MG63 (cell line): Measurements from ENCODE around the gene ATF7. TPM values are rescaled to one million over a fixed set of nuclear protein-coding genes. Genes with fewer than 3 reads are reported as not detected.
"Not testable (repeated sequence)": the region's sequence is repeated elsewhere in the genome, so short reads cannot be mapped to it uniquely, and the experiment has no call there.

Experiments
- DNase-seq: peaks from one replicate; pipeline ENCODE4 v3.0.0-alpha.2; 2020
- H3K27me3 ChIP-seq: fragments of 250-450 bp; sonication (Bioruptor Pico); 2 replicates; pipeline ENCODE4 v1.5.1; 2020; ENCODE audit warnings: mild to moderate bottlenecking, moderate library complexity
- H3K36me3 ChIP-seq: fragments of 250-450 bp; sonication (Bioruptor Pico); 2 replicates; pipeline ENCODE4 v1.5.1; 2020; ENCODE audit warnings: mild to moderate bottlenecking, moderate library complexity
- H3K4me3 ChIP-seq: fragments of 250-450 bp; sonication (Bioruptor Pico); 2 replicates; pipeline ENCODE4 v1.5.1; 2020; ENCODE audit warnings: mild to moderate bottlenecking, moderate library complexity
- H3K9me3 ChIP-seq: fragments of 250-450 bp; sonication (Bioruptor Pico); 2 replicates; pipeline ENCODE4 v1.5.1; 2020; ENCODE audit warnings: mild to moderate bottlenecking, moderate library complexity
- total RNA-seq: library from RNA; depleted of rRNA; stranded (reverse); fragments of >200 nt; shearing (Covaris generic); gene quantifications from 2 replicates; pipeline ENCODE4 v1.2.3, GENCODE V29; 2014; ENCODE audit warnings: low replicate concordance; rRNA removed

ATF7 gene
- 5.7 and 12.4 TPM in 2 replicates for total RNA-seq

DNA sequence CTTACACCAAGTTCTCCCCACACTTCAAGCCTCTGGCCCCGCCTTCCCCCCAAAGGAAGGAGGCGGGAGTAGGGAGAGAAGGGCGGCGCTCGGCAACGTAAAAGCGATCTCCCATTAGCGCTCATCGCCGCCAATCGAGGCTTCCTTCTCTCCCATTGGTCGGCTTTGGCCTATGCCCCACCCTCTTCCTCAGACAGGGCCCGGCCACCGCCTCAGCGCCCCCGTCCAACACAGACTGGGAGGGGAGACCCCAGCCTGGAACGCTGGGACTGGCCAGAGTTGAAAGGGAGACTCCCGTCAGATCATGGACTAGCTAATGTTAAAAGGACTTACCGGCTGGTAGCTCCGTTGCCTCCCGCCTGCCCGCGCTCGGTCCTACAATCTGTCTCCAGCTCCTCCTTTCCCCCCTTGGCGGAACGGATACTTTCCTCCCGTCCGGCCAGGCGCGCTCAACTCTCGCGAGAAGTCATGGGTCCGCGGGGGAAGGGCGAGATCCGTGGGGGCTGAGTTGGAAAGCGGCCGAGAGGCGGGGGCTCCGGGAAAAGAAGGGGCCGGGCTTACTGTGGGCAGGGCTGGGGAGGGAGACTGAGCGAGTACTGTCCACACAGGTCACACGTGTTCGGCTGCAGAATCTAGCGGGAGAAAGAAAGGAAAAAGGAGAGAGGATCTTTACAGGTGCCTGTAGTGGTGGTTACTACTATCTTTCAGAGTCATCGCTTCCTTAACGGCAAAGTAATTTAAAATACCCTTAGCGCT, at the start of gene ATF7:
TSS of gene ATF7 (minus strand) at position 437 of the 756 bp plus-strand sequence. CDS start 25,382 bp downstream, outside the sequence.
- H3K4me3 ChIP-seq: peak within 1 kb of the TSS; percentile 82
- H3K9me3 ChIP-seq: 0 out of 2 replicates have a peak, but pooled peaks cover 2% of the 10 kb centered on the region
- DNase-seq: peak; percentile 95
- H3K36me3 ChIP-seq: no peaks in the 10 kb centered on the region; the same call in none of the 2 replicates
- H3K27me3 ChIP-seq: no peaks in the 10 kb centered on the region

DNA sequence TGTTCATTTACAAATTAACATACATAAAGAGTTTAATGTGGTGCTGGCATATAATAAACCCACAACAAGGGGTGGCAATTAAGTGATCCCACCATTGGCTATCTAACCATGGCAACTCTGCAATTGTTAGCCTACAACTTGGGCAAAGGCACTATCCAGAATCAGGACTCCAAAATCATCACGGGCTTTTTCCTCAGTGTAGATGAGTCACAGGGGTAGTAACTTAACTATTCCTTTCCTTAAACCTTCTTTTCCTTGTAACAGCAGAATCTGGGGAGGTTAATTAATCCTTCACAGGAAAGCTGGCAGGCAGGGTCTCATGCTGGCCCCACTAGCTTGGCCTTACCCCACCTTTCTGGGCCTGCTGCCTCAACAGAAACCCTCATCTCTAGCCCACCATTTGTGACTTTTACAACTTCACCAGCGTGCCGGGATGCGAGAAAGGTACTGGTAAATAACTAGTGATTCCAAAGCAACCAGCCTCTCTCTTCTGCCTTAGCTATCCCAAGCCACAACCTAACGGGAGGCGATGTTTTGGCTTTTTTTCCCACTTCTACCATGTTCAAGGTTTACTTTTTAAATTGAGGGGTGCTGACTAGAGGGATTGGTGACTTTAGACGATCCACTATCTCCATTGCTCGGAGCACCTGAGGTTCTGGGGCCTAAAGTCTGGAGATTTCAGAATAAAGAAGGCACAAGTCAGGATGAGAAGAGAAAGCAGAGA, 49.0 kb upstream of the ATF7 start:
- Histone ChIP-seq H3K36me3 (peaks cover 50% of the 10 kb centered on the region), H3K27me3 (no peaks in the 10 kb centered on the region), H3K4me3 (peak overlapping the region; percentile 96), H3K9me3 (no peaks in the 10 kb centered on the region)
- DNase-seq: no peak

DNA sequence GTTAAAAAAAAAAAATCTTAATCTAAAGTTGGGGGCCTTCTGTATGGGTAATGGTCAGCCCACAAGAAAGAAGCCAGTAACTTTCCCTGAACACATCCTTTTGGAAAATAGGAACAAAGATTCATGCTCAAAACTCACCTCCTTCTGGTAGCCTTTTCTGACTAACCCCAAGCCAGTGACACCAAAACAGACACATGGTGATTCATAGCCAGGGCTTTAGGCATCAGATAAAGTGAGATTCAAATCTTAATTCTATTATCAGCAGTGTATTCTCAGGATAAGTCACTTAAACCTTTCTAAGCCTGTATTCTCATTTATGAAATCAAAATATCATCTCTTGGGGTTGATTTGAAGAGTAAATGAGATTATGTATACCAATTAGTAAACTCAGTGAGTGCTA, 44.8 kb upstream of the ATF7 start:
- H3K4me3 ChIP-seq: no peak overlapping the region
- DNase-seq: no peak
- H3K27me3 ChIP-seq: no peaks in the 10 kb centered on the region
- H3K36me3 ChIP-seq: peaks cover 85% of the 10 kb centered on the region
- no peaks in the 10 kb centered on the region for H3K9me3 ChIP-seq

DNA sequence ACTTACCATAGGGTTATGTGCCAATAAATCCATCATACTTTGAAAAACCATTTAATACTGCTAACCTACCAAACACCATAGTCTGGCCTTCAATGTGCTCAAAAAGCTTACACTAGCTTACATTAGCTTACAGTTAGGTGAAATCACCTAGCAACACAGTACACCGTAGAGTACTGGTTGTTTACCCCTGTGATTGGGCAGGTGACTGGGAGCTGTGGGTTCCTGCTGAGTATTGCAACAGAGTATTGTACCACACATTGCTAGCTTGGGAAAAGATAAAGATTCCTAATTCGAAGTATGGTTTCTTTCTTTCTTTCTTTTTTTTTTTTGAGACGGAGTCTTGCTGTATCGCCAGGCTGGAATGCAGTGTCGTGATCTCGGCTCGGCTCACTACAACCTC, 44.1 kb upstream of the ATF7 start:
- no peak overlapping the region for H3K4me3 ChIP-seq
- no peaks in the 10 kb centered on the region for H3K27me3 ChIP-seq
- H3K36me3 ChIP-seq: peaks cover 88% of the 10 kb centered on the region
- DNase-seq: no peak
- no peaks in the 10 kb centered on the region for H3K9me3 ChIP-seq

DNA sequence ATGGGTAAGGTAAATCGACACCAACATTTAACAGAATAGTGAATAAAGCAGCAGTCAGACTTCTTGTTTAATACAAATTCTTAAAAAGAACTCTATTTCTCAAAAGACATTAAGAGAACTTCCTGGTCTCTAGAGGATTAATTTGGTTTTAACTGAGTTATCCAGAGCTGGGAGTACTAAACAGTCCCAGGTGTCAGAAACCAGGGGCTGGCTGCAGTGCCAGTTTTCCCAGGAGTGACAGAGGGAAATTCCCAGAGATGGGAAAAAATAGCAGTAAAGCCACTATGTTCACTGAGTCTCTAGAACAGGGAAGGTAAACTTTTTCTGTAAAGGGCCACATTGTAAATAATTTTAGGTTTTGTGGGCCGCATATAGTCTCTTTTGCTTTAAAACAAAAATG, 40.9 kb upstream of the ATF7 start:
- H3K4me3 ChIP-seq: no peak overlapping the region
- DNase-seq: no peak
- H3K9me3 ChIP-seq: no peaks in the 10 kb centered on the region
- H3K36me3 ChIP-seq: peaks cover 82% of the 10 kb centered on the region
- H3K27me3 ChIP-seq: no peaks in the 10 kb centered on the region

DNA sequence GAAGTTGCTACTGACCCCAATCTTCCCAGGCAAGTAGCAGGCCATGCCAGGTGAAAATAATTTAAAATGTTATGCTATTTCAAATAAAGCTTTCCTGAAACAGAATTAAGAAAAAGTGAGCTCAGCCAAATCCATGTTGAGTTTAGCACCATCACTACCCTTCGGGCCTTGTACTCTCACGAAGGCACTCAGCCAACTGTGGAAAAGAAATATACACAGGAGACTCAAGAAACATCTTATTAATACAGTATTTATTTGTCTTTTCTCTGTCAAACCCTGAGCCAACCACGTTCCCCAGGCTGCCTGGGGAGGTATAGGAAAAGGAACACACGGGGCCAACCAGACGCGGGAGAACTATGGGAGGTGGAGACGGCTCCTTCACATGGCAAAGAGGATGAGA, 38.8 kb upstream of the ATF7 start:
- Histone ChIP-seq H3K27me3 (no peaks in the 10 kb centered on the region), H3K36me3 (peaks cover 62% of the 10 kb centered on the region), H3K4me3 (no peak overlapping the region), H3K9me3 (no peaks in the 10 kb centered on the region)
- DNase-seq: no peak

DNA sequence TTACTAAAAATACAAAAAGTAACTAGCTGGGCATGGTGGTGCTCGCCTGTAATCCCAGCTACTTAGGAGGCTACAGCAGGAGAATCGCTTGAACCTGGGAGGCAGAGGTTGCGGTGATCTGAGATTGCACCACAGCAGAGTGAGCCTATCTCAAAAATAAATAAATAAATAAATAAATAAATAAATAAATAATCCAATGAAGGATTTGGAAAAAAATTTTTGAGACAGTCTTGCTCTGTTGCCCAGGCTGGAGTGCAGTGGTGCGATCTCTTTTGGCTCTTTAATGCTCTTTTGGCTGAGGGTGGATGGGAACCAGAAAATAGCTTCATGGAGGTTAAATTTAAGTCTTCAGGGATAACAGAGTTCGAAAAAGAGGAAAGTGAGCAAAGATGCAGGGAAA, 38.0 kb upstream of the ATF7 start:
- peaks cover 55% of the 10 kb centered on the region for H3K36me3 ChIP-seq
- no peak overlapping the region for H3K4me3 ChIP-seq
- H3K9me3 ChIP-seq: no peaks in the 10 kb centered on the region
- no peaks in the 10 kb centered on the region for H3K27me3 ChIP-seq
- DNase-seq: no peak

DNA sequence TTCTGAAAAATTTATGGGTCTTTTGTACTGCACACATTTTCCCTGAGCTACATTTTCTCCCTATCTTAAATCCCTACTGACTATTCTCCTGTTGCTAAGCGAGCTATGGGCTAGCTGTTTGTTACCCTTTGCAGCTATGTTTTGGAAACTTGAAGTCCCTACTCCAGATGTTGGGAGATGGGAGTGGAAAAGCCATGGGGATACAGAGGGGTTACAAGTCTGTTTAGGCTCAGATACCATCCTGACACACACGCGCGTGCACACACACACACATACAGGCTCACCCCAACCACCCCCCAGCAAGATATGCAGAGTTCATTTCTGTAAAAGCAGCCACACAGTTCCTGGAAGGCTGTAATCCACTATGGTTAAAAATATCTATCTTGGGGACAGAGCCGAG, 33.9 kb upstream of the ATF7 start:
- no peak for DNase-seq
- Histone ChIP-seq H3K9me3 (no peaks in the 10 kb centered on the region), H3K4me3 (no peak overlapping the region), H3K36me3 (peaks cover 21% of the 10 kb centered on the region), H3K27me3 (no peaks in the 10 kb centered on the region)

DNA sequence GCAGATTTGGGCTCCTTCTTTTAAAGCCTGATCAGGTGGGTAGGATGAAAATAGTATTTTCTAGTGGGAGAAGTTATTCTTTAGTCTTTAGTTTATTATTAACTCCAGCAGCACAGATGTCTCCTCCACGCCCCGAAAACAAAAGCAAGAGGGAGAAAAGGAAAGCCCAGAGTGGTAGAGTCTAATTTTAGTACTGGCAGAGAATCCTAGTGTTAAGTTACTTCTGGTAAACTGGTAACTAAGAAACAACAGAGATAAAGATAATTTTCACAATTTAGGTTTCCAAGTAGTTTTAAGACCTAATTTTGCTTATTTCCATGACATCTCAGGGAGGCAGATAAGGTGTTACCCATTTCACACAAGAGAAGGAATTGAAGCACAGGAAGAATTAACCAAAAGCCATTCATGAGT, 33.4 kb upstream of the ATF7 start:
- no peak for DNase-seq
- H3K9me3 ChIP-seq: no peaks in the 10 kb centered on the region
- no peaks in the 10 kb centered on the region for H3K27me3 ChIP-seq
- peaks cover 17% of the 10 kb centered on the region for H3K36me3 ChIP-seq
- H3K4me3 ChIP-seq: no peak overlapping the region

DNA sequence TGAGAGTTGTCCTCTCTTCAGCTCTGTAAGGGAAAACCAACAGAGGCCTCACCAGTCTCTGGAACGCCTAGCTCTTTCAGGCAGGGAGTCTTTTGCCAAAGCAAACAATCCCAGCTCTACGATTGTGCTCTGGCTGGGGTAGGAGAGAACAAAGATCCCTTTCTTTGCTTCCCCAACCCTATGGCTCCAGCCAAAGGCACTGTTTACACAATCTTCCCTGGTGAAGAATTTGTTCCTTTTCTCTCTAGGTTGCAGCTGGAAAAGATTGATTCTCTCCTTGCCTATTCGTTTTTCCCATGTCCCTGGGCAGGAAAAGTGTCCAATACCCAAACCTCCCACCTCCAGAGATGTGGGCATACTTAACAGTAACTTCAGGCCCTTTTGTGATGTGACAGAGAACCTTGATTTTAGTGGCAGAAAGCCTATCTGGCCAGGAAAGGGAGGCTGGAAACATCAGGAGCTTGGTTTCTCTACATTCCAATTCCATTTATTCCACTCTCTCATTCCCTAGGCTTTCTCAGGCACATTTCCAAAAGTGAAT, 32.9 kb upstream of the ATF7 start:
- no peaks in the 10 kb centered on the region for H3K27me3 ChIP-seq
- DNase-seq: peak; percentile 75
- H3K4me3 ChIP-seq: no peak overlapping the region

DNA sequence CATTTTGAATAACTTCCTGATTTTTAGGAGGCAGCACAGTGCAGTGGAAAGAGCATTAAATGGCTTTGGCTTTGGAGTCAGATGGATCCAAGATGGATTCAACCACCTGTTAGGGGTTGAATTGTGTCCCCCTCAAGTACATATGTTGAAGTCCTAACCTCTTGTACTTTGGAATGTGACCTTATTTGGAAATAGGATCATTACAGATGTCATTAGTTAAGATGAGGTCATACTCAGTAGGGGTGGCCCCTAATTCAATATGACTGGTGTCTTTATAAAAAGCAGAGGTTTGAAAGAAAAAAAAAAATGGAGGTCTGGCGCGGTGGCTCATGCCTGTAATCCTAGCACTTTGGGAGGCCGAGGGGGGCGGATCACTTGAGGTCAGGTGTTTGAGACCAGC, 30.9 kb upstream of the ATF7 start:
- no peak for DNase-seq
- Histone ChIP-seq H3K4me3 (no peak overlapping the region), H3K9me3 (no peaks in the 10 kb centered on the region), H3K27me3 (no peaks in the 10 kb centered on the region), H3K36me3 (no peaks in the 10 kb centered on the region; the same call in 1 of the 2 replicates)

More for the DNA sequence above, 32.9 kb upstream of the ATF7 start:
- Histone ChIP-seq H3K36me3 (peaks cover 13% of the 10 kb centered on the region), H3K9me3 (no peaks in the 10 kb centered on the region)

DNA sequence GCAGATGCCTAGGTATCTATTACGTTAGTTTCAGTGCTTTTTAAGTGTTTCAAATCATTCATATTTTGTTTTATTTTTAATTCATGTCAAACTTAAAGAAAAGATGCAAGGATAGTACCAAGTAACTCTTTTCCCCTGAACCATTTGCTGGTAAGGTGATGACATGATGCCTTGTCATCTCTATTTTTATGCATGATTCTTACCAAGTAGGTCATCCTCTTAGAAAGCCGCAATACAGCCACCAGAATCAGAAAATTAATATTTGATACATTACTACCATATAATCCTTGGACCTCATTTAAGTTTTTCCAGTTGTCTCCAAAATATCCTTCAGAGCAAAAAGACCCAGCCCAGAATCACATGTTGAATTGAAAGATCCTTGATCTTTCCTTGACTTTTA, 27.4 kb upstream of the ATF7 start:
- DNase-seq: no peak
- no peaks in the 10 kb centered on the region for H3K9me3 ChIP-seq
- H3K36me3 ChIP-seq: no peaks in the 10 kb centered on the region
- no peaks in the 10 kb centered on the region for H3K27me3 ChIP-seq
- H3K4me3 ChIP-seq: no peak overlapping the region

DNA sequence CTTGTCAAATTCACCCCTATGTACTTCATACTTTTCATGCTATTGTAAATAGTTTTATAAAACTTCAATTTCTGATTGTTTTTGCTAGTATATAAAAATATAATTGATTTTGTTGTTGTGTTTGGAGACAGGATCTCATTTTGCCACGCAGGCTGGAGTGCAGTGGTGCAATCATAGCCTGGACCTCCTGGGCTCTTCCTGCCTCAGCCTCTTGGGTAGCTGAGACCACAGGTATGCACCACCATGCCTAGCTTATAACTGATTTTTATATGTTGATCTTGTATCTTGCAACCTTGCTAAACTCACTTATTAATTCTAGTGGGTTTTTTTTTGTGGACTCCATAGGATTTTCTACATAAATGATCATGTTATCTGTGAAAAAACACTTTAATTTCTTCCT, 26.2 kb upstream of the ATF7 start:
- DNase-seq: no peak
- no peaks in the 10 kb centered on the region for H3K9me3 ChIP-seq
- H3K36me3 ChIP-seq: no peaks in the 10 kb centered on the region
- no peak overlapping the region for H3K4me3 ChIP-seq
- no peaks in the 10 kb centered on the region for H3K27me3 ChIP-seq

DNA sequence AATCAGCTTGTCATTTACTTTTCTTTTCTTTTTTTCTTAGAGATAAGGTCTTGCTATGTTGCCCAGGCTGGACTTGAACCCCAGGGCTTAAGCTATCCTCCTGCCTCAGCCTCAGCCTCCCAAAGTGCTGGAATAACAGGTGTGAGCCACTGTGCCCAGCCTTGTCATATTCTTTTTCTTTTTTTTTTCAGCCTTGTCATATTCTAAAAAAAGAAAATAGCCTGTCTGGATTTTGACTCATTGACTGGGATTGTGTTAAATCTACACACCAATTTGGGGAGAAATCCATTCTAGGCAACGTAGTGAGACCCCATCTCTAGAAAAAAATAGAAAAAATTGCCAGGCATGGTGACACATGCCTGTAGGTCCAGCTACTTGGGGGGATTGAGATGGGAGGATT, 25.6 kb upstream of the ATF7 start:
- Histone ChIP-seq H3K27me3 (no peaks in the 10 kb centered on the region), H3K4me3 (no peak overlapping the region), H3K36me3 (no peaks in the 10 kb centered on the region), H3K9me3 (no peaks in the 10 kb centered on the region)
- DNase-seq: no peak

DNA sequence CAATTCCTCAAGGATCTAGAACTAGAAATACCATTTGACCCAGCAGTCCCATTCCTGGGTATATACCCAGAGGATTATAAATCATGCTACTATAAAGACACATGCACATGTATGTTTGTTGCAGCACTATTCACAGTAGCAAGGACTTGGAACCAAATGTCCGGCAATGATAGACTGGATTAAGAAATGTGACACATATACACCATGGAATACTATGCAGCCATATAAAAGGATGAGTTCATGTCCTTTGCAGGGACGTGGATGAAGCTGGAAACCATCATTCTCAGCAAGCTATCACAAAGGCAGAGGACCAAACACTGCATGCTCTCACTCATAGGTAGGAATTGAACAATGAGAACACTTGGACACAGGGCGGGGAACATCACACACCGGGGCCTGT, 20.1 kb upstream of the ATF7 start:
- not testable (repeated sequence) for H3K36me3 ChIP-seq, H3K27me3 ChIP-seq, DNase-seq, H3K9me3 ChIP-seq, H3K4me3 ChIP-seq

DNA sequence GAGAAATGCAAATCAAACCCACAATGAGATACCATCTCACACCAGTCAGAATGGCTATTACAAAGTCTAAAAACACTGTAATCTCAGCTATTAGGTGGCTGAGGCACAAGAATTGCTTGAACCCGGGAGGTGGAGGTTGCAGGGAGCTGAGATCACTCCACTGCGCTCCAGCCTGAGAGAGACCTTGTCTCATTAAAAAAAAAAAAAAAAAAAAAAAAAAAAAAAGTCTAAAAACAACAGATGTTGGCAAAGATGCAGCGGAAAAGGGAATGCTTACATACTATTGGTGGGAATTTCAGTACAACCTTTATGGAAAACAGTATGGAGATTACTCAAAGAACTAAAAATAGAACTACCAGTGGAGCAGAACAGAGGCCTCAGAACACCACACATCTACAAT, 19.0 kb upstream of the ATF7 start:
- no peaks in the 10 kb centered on the region for H3K9me3 ChIP-seq
- no peak for DNase-seq
- H3K36me3 ChIP-seq: no peaks in the 10 kb centered on the region
- H3K27me3 ChIP-seq: no peaks in the 10 kb centered on the region
- H3K4me3 ChIP-seq: no peak overlapping the region

DNA sequence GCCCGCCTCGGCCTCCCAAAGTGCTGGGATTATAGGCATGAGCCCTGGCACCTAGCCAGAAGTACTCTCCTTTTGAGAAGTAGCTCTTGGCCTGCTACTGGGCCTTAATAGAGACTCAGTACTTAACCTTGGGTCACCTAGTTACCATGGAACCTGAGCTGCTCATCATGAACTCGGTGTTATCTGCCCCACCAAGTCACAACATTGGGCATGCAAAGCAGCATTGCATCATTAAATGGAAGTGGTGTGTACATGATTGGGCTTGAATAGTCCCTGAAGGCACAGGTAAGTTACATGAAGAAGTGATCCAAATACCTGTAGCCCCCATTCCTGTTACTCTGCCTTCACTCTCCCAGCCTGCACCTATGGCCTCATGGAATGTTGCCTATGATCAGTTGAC, 18.0 kb upstream of the ATF7 start:
- Histone ChIP-seq H3K36me3 (no peaks in the 10 kb centered on the region), H3K9me3 (no peaks in the 10 kb centered on the region), H3K4me3 (no peak overlapping the region), H3K27me3 (no peaks in the 10 kb centered on the region)
- DNase-seq: no peak
